ENCODE data around the gene NFKBIZ. TPM values are rescaled to one million over a fixed set of nuclear protein-coding genes. Genes with fewer than 3 reads are reported as not detected.
A peak's percentile ranks its signal among the peaks of the same experiment; 100 is the strongest.

Gene NFKBIZ
- total RNA-seq, 2 donors from 2014 or later = 25.7 to 38.3 TPM

DNA sequence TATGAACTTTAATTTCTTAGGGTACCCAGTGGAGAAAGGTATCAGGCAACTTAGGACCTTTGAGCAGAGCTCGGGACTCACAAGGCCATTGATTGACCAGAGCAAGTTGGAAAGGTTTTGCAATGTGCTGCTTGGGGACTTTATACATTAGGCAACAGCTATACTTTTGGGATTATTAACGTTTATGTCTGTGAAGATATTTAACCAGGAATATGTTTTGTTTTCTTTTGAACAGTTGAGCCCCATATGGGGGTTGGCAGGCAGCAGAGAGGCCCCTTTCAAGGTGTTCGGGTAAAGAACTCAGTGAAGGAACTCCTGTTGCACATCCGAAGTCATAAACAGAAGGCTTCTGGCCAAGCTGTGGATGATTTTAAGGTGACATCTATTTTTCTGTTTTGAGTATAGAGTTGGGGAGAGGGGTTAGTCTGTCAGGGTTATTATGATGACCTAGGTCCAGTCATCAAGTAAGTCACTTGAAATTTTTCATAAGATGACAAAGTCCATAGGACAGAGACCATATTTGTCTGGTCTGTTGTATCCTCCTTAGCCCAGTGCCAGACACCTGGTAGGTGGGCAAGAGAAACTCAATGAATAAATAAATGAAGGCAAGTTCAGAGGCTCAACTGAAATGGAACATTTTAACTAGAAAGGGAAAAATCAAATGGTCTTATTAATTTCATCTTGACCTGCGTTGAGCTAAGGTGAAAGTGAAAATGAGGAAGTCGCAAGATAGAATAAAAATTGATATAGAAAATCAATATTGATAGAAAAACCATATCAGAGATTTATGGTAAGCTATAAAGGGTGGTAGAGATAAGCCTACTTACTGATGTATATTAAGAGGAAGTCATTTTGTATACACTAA lies 2.8 kb downstream of the NFKBIZ start:
- Histone ChIP-seq H3K27ac (peak overlapping the region; percentile 9 to 95), H3K36me3 (peaks cover 7 to 10% of the 10 kb centered on the region in 2 donors), H3K4me3 (peak overlapping the region; percentile 75 to 94), H3K4me1 (replicated peaks) (peaks cover 11% of the 10 kb centered on the region), H3K27me3 (replicated peaks; ENCODE audit: insufficient read depth) (no peaks in the 10 kb centered on the region), H3K9me3 (no peaks in the 10 kb centered on the region)
- 68% methylated on average over 6 of the region's 6 CpGs for WGBS
- intact Hi-C loops (cut with DNase I) = no loop called here
- DNase-seq (ENCODE audit: low spot score) = no peak
- TF ChIP-seq POLR2AphosphoS5 (IDR thresholded peaks at IDR 0.05) = no peak
- TF ChIP-seq, protein P1, sequence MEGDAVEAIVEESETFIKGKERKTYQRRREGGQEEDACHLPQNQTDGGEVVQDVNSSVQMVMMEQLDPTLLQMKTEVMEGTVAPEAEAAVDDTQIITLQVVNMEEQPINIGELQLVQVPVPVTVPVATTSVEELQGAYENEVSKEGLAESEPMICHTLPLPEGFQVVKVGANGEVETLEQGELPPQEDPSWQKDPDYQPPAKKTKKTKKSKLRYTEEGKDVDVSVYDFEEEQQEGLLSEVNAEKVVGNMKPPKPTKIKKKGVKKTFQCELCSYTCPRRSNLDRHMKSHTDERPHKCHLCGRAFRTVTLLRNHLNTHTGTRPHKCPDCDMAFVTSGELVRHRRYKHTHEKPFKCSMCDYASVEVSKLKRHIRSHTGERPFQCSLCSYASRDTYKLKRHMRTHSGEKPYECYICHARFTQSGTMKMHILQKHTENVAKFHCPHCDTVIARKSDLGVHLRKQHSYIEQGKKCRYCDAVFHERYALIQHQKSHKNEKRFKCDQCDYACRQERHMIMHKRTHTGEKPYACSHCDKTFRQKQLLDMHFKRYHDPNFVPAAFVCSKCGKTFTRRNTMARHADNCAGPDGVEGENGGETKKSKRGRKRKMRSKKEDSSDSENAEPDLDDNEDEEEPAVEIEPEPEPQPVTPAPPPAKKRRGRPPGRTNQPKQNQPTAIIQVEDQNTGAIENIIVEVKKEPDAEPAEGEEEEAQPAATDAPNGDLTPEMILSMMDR (IDR thresholded peaks at IDR 0.05) = no peak
- TF ChIP-seq POLR2A (IDR thresholded peaks at IDR 0.05) = no peak

DNA sequence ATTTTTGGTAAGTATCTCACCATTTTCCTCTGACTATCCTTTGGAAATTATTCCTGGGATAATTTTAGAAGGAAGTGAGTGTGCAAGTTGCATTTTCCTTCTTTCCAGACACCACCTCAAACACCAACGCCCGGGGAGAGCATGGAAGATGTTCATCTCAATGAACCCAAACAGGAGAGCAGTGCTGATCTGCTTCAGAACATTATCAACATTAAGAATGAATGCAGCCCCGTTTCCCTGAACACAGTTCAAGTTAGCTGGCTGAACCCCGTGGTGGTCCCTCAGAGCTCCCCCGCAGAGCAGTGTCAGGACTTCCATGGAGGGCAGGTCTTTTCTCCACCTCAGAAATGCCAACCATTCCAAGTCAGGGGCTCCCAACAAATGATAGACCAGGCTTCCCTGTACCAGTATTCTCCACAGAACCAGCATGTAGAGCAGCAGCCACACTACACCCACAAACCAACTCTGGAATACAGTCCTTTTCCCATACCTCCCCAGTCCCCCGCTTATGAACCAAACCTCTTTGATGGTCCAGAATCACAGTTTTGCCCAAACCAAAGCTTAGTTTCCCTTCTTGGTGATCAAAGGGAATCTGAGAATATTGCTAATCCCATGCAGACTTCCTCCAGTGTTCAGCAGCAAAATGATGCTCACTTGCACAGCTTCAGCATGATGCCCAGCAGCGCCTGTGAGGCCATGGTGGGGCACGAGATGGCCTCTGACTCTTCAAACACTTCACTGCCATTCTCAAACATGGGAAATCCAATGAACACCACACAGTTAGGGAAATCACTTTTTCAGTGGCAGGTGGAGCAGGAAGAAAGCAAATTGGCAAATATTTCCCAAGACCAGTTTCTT lies 3.9 kb downstream of the NFKBIZ start:
- 95% methylated on average over 8 of the region's 8 CpGs for WGBS
- peaks cover 10 to 12% of the 10 kb centered on the region in 2 donors for H3K36me3 ChIP-seq
- H3K4me1 ChIP-seq (replicated peaks) = peaks cover 5% of the 10 kb centered on the region
- H3K27me3 ChIP-seq (replicated peaks; ENCODE audit: insufficient read depth) = no peaks in the 10 kb centered on the region
- no peaks in the 10 kb centered on the region for H3K9me3 ChIP-seq
- intact Hi-C loops (cut with DNase I) = no loop called here
- peak overlapping the region in 1 of 2 donors; percentile 5 for H3K27ac ChIP-seq
- no peak for DNase-seq (ENCODE audit: low spot score)
- TF ChIP-seq POLR2A (IDR thresholded peaks at IDR 0.05) = no peak
- no peak for TF ChIP-seq POLR2AphosphoS5 (IDR thresholded peaks at IDR 0.05)
- TF ChIP-seq, protein P1 (IDR thresholded peaks at IDR 0.05) = no peak
- no peak overlapping the region for H3K4me3 ChIP-seq

DNA sequence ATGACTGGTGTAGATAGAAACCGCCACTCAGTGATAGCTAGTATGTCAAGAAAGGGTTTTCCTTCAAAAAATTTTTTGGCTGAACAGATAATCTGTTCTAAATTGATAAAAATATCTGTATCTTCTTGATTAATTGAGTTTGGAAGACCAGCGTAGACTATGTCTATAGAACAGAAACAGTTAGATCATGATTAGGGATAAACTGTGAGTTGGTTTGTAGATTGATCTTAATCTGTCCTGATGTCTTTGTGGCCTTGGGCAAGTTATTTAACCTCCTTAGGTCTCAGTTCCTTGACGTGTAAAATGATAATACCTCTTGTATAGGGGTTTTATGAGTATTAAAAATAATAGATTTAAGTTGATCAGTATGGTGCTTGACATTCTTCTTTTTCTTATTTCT lies 4.7 kb downstream of the NFKBIZ start:
- Histone ChIP-seq H3K9me3 (no peaks in the 10 kb centered on the region), H3K36me3 (peaks cover 10 to 12% of the 10 kb centered on the region in 2 donors), H3K4me3 (no peak overlapping the region), H3K4me1 (replicated peaks) (no peaks in the 10 kb centered on the region), H3K27me3 (replicated peaks; ENCODE audit: insufficient read depth) (no peaks in the 10 kb centered on the region), H3K27ac (peak overlapping the region in 1 of 2 donors; percentile 5)
- WGBS = 77% methylated on average over 3 of the region's 3 CpGs
- TF ChIP-seq, protein P1 (IDR thresholded peaks at IDR 0.05) = no peak
- TF ChIP-seq POLR2AphosphoS5 (IDR thresholded peaks at IDR 0.05) = no peak
- no peak for TF ChIP-seq POLR2A (IDR thresholded peaks at IDR 0.05)
- no peak for DNase-seq (ENCODE audit: low spot score)
- intact Hi-C loops (cut with DNase I) = no loop called here

DNA sequence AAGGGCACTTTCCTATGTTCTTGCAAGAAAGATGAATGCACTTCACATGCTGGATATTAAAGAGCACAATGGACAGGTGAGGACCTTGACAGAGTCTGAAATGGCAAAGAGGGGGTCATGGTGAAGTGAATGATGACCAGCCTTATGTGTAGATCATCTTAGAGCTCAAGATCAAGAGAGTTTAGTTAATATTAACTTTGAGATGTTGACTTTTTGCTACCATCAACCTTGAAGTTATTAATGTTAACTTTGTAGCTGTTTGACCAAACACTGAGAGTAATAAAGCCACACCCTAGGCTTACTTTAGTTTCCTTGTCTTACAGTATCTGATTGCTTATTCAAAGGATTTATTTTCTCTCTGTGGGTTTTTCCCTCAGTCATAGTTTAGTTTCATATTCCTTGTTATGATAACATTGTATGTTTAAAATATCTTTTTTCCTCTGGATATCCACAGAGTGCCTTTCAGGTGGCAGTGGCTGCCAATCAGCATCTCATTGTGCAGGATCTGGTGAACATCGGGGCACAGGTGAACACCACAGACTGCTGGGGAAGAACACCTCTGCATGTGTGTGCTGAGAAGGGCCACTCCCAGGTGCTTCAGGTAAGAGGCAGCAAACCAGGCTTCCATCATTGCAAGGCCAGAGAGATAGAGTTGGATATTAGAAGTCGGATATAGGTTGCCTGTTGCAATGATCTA lies 5.4 kb downstream of the NFKBIZ start:
- Histone ChIP-seq H3K4me1 (replicated peaks) (no peaks in the 10 kb centered on the region), H3K36me3 (peaks cover 10 to 15% of the 10 kb centered on the region in 2 donors)
- DNase-seq (ENCODE audit: low spot score) = no peak

More for the DNA sequence above, 5.4 kb downstream of the NFKBIZ start:
- Histone ChIP-seq H3K9me3 (no peaks in the 10 kb centered on the region), H3K27ac (peak overlapping the region in 1 of 2 donors; percentile 37), H3K27me3 (replicated peaks; ENCODE audit: insufficient read depth) (no peaks in the 10 kb centered on the region), H3K4me3 (no peak overlapping the region)
- peak; percentile 64 for TF ChIP-seq POLR2AphosphoS5 (IDR thresholded peaks at IDR 0.05)
- TF ChIP-seq, protein P1 (IDR thresholded peaks at IDR 0.05) = no peak
- intact Hi-C loops (cut with DNase I) = no loop called here
- 73% methylated on average over 2 of the region's 2 CpGs for WGBS

Measured in prostate gland (tissue), 2 donors.